ENCODE measurements around the gene LTBR. TPM values are rescaled to one million over a fixed set of nuclear protein-coding genes. Genes with fewer than 3 reads are reported as not detected.

Gene LTBR
- total and polyA plus RNA-seq, 12 donors: 34.6 to 295 (median 140) TPM

DNA sequence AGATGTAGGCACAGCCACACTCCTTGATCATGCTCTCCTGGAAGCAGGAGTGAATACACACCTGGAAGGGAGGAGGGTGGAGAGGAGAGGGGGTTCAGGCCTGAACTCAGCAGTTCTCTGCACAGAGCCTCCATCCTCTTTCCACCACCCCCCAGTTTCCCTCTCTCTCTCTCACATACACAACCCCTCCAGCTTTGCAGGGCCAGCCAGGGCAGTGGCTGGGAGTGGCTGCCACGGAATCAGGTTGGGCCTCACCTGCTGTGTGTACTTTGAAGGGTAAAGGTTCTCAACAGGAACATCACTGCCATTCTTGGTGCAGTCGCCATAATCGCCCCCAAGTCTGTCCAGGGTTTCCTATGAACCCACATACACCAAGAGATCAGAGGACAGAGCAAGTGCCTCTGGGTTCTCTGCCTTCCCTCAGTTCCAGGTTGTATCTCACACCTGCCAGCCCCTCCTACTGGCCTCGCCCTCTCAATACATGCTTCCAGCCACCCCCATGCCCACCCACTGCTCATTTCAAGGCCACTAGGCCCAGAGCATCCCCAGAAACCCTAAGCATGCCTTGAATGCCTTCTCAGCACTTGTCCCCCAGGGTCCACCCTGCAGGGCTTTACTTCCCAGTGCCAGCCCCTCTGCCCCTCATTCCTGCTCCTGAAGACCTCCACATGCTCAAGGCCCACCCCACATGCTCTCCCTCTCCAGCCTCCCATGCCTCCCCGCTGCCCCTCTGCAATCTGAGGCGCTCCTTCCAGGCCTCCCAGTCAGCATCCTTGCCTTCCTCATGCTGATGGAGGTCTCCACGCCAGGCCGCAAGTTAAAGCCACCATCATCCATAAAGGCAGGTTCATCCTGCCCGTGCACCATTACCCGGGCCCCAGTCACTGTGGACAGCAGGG is 29.2 kb upstream of the LTBR start:
- TF ChIP-seq, protein P1, sequence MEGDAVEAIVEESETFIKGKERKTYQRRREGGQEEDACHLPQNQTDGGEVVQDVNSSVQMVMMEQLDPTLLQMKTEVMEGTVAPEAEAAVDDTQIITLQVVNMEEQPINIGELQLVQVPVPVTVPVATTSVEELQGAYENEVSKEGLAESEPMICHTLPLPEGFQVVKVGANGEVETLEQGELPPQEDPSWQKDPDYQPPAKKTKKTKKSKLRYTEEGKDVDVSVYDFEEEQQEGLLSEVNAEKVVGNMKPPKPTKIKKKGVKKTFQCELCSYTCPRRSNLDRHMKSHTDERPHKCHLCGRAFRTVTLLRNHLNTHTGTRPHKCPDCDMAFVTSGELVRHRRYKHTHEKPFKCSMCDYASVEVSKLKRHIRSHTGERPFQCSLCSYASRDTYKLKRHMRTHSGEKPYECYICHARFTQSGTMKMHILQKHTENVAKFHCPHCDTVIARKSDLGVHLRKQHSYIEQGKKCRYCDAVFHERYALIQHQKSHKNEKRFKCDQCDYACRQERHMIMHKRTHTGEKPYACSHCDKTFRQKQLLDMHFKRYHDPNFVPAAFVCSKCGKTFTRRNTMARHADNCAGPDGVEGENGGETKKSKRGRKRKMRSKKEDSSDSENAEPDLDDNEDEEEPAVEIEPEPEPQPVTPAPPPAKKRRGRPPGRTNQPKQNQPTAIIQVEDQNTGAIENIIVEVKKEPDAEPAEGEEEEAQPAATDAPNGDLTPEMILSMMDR (IDR thresholded peaks at IDR 0.05): no peak
- TF ChIP-seq POLR2A (IDR thresholded peaks at IDR 0.05): no peak
- no peak overlapping the region for H3K4me3 ChIP-seq
- no peak for DNase-seq
- no peaks in the 10 kb centered on the region for H3K36me3 ChIP-seq (replicated peaks in 1 of 2)
- H3K27ac ChIP-seq: no peak overlapping the region
- intact Hi-C loops (cut with DNase I): no loop called here
- 85 to 96% (median 92%) methylated on average over 9 to 10 of the region's 10 CpGs for WGBS, 4 donors
- H3K27me3 ChIP-seq: no peaks in the 10 kb centered on the region
- no peaks in the 10 kb centered on the region for H3K9me3 ChIP-seq (replicated peaks in 1 of 3)
- H3K4me1 ChIP-seq (replicated peaks in 1 of 2): peaks cover 0 to 11% of the 10 kb centered on the region in 2 donors

DNA sequence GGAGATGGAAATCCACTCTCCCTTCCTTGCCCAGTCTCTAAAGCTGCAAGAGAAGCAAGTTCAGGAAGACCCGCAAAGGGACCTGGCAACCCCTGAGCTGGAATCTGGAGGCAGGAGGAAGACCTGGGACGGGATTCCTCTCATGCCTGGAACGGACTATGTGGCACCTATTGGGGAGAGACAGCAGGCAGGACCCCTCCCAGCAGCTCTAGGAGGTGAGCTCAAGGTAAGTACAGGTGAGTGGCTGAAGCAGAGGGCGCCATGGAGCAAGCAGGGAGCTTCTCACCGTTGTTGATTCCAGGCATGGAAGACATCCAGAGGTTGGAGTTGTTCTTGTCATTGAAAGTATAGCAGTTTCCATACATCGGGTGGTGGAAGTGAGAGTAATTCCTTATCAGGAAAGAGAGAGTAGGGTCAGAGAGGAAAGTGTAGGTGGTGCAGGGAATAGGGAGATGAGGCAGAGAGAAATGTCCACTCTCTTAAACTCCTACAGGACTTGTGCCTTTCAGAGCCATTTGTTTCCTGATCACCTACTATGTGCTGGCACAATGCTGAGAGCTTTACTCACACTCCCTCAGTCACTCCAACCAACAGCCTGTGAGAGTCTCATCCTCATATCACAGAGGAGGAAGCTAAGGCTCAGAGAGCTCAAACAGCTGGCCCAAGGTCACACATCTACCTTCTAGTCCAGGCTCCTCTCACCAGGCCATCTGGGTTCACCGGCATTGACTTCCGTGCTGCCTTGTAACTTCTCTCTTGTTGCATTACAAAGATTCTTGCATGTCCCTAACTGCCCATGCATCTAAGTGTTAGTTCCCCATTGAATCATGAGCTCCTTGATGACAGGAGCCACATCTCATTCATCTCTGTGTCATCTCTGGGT is 28.2 kb upstream of the LTBR start:
- no peaks in the 10 kb centered on the region for H3K36me3 ChIP-seq (replicated peaks in 1 of 2)
- no peak overlapping the region for H3K4me3 ChIP-seq
- peaks cover 0 to 11% of the 10 kb centered on the region in 2 donors for H3K4me1 ChIP-seq (replicated peaks in 1 of 2)
- no peaks in the 10 kb centered on the region for H3K9me3 ChIP-seq (replicated peaks in 1 of 3)
- intact Hi-C loops (cut with DNase I): no loop called here
- DNase-seq: no peak
- no peaks in the 10 kb centered on the region for H3K27me3 ChIP-seq
- no peak overlapping the region for H3K27ac ChIP-seq
- TF ChIP-seq, protein P1 (IDR thresholded peaks at IDR 0.05): no peak
- TF ChIP-seq POLR2A (IDR thresholded peaks at IDR 0.05): no peak
- WGBS, 4 donors: 72 to 80% (median 76%) methylated on average over 8 of the region's 8 CpGs

DNA sequence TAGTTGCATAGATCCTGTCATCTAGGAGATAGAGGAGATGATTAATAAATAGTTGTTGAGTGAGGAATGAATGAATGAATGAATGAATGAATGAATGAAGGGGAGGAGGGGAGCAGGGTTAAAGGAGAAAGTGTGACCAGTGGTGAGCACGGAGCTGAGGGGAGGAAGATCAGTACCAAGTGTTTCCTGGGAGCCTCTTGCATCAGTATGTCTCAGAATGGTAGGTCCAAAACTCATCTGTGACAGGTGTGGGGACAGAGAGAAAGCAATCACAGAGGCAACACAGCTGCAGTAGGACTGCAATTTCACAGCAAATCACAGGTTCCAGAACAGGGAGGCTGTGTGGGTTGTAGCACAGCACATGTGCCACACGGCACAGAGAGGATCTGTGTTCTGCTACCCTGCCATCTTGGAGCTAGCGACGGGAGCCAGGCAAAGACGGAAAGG is 27.6 kb upstream of the LTBR start:
- DNase-seq: no peak
- Histone ChIP-seq H3K9me3 (replicated peaks in 1 of 3) (no peaks in the 10 kb centered on the region), H3K36me3 (replicated peaks in 1 of 2) (no peaks in the 10 kb centered on the region), H3K4me1 (replicated peaks in 1 of 2) (peaks cover 0 to 11% of the 10 kb centered on the region in 2 donors), H3K27me3 (no peaks in the 10 kb centered on the region), H3K27ac (no peak overlapping the region), H3K4me3 (no peak overlapping the region)
- intact Hi-C loops (cut with DNase I): no loop called here
- WGBS, 4 donors: 78 to 91% (median 86%) methylated on average over 5 of the region's 5 CpGs
- TF ChIP-seq, protein P1 (IDR thresholded peaks at IDR 0.05): no peak
- TF ChIP-seq POLR2A (IDR thresholded peaks at IDR 0.05): no peak

DNA sequence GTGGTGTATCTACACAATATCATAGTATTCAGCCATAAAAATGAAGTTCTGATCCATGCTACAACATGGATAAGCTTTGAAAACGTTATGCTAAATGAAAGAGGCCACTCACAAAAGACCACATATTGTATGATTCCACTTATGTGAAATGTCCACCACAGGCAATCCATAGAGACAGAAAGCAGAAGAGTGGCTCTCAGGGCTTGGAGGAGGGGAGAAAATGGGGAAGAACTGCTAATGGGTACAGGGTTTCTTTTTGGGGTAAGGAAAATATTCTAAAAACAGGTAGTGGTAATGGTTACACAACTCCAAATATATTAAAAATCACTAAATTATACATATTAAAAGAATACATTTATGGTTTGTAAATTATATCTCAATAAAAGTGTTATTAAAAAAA is 25.1 kb upstream of the LTBR start:
- WGBS, 4 donors: 52 to 65% (median 60%) methylated on average over 1 of the region's 1 CpG
- TF ChIP-seq, protein P1 (IDR thresholded peaks at IDR 0.05): no peak
- TF ChIP-seq POLR2A (IDR thresholded peaks at IDR 0.05): no peak
- no peak overlapping the region for H3K27ac ChIP-seq

More for the DNA sequence above, 25.1 kb upstream of the LTBR start:
- no peak for DNase-seq
- intact Hi-C loops (cut with DNase I): no loop called here
- H3K4me3 ChIP-seq: no peak overlapping the region
- no peaks in the 10 kb centered on the region for H3K27me3 ChIP-seq
- peaks cover 0 to 3% of the 10 kb centered on the region in 2 donors for H3K4me1 ChIP-seq (replicated peaks in 1 of 2)
- H3K36me3 ChIP-seq (replicated peaks in 1 of 2): no peaks in the 10 kb centered on the region
- H3K9me3 ChIP-seq (replicated peaks in 1 of 3): no peaks in the 10 kb centered on the region

Measured in adrenal gland (tissue), 12 donors.